GM13976 (cell line): ENCODE results near the gene VAC14.

Experiments used
- DNase-seq: peaks from one replicate; pipeline ENCODE4 v3.0.0; 2012; ENCODE audit warnings: low spot score
- in situ Hi-C: fragments of 300-500 bp; cut with MboI; formaldehyde crosslinking; loops from one replicate; pipeline ENCODE4 v1.12.0; 2022; ENCODE audit warnings: low sequenced_read_pairs, mixed read lengths, inconsistent platforms; ENCODE audit not compliant: unreplicated experiment
- TF ChIP-seq, protein P1 (sequence below): IDR thresholded peaks from 2 replicates; pipeline ENCODE4 v1.5.1; 2012; ENCODE audit warnings: borderline replicate concordance, mild to moderate bottlenecking; ENCODE audit not compliant: insufficient read depth; ENCODE audit errors: extremely low read depth, missing control alignments, control extremely low read depth

VAC14 gene

DNA sequence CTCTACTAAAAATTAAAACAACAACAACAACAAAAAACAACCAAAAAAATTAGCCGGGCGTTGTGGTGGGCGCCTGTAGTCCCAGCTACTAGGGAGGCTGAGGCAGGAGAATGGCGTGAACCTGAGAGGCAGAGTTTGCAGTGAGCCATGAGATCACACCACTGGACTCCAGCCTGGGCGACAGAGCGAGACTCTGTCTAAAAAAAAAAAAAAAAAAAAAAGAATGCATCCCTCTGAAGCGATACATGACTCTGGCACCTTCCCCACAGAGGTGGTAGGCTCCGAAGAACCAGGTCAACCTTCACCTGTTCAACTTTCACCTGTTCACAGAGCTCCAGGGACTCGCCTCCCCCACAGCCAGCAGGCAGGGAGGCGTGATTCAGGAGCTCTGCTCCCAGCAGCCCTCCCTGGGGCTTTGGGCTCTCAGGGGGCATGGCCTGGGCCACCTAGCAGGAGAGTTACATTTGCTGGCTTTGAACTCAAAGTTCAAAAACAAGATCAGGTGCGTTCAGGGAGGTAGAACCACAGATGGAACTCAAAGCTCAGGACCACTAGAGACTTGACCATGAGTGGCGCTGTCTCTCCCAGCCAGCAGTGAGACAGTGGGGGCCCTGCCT, 5.6 kb downstream of the VAC14 start:
- in situ Hi-C loops: no loop called here
- TF ChIP-seq, protein P1, sequence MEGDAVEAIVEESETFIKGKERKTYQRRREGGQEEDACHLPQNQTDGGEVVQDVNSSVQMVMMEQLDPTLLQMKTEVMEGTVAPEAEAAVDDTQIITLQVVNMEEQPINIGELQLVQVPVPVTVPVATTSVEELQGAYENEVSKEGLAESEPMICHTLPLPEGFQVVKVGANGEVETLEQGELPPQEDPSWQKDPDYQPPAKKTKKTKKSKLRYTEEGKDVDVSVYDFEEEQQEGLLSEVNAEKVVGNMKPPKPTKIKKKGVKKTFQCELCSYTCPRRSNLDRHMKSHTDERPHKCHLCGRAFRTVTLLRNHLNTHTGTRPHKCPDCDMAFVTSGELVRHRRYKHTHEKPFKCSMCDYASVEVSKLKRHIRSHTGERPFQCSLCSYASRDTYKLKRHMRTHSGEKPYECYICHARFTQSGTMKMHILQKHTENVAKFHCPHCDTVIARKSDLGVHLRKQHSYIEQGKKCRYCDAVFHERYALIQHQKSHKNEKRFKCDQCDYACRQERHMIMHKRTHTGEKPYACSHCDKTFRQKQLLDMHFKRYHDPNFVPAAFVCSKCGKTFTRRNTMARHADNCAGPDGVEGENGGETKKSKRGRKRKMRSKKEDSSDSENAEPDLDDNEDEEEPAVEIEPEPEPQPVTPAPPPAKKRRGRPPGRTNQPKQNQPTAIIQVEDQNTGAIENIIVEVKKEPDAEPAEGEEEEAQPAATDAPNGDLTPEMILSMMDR: no peak
- DNase-seq: no peak

DNA sequence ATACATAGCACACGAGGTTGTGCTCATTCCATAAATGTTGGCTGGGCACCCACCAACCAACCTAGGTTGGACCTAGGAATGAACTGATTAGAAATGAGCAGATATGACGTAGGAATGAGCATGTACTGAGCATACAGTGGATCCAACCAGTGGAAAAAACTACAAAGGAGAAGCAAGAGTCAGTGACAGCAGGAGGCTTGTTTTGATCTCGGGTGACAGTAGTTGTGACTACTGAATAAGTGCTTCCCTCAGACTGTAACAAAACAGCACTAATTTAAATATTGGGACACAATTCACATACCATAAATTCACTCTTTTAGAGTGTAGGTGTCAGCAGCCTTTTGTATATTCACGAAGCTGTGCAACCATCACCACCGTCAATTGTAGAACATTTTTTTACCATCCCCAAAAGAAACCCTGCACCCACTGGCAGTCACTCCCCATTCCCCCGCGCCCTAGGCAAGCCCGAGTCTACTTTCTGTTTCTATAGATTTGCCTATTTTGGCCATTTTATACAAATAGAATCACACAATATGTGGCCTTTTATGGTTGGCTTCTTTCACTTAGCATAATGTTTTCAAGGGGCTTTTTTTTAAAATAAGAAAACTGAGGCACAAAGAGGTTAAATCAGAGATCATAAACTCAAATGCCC, 7.0 kb downstream of the VAC14 start:
- in situ Hi-C loops: no loop called here
- TF ChIP-seq, protein P1: no peak
- DNase-seq: no peak

DNA sequence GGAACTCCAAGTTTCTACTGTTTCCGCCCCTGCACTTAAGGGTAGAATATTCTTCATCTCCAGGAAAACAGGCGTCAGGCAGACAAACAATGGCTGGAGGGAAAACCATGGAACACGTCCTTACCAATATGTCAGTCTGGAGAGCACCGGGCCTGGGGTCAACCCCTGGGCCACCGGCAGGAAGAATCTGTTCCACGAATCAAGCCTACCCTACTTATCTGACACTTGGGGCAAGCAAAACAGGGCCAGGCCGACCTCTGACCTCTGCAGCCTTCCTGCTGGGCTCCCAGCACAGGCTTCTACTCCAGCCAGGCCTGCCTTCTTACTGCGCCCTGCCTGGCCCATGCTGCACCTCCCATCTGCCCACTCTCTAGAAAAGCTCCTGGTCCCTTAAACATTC, 10.1 kb downstream of the VAC14 start:
- TF ChIP-seq, protein P1: no peak
- in situ Hi-C loops: no loop called here
- DNase-seq: no peak

DNA sequence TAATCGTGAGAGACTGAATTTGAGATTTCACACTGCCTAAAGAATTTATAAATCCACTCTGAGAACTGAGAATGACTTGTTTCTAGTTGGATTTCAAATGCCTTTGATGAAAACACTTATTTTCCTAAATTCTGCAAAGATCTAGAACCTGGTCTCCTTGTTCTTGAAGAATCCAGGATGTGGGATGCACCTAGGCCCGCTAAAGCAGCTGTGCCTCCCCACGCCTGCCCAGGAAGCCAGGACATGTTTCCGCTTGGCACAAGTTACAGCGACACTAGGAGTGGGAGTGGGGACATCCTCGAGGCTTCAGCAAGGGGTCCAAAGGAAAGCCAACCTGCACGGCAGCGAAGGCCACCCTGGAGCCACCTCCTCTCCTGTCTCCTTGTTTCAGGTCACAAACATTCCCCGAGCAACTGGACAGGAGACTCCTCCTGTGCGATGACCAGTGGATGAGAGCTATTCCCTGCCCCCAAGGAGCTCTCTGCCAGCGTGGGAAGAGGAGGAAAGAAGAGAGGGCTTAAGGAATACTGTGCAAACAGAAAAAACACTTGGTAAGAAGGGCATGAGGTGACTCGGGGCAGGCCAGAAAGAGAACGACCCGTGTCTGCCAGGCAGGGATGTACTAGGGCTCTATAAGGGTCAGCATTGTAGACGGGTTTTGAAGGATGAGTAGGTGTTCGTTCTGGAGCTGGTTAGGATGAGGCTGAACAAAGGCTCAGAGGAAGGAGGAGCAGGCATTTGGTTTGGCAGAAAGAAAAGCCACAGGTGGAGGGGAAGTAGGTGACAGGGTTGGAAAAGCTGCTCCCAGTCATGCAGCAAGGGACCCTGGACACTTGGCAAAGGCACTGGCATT, 11.1 kb downstream of the VAC14 start:
- in situ Hi-C loops: no loop called here
- TF ChIP-seq, protein P1: no peak
- DNase-seq: no peak

DNA sequence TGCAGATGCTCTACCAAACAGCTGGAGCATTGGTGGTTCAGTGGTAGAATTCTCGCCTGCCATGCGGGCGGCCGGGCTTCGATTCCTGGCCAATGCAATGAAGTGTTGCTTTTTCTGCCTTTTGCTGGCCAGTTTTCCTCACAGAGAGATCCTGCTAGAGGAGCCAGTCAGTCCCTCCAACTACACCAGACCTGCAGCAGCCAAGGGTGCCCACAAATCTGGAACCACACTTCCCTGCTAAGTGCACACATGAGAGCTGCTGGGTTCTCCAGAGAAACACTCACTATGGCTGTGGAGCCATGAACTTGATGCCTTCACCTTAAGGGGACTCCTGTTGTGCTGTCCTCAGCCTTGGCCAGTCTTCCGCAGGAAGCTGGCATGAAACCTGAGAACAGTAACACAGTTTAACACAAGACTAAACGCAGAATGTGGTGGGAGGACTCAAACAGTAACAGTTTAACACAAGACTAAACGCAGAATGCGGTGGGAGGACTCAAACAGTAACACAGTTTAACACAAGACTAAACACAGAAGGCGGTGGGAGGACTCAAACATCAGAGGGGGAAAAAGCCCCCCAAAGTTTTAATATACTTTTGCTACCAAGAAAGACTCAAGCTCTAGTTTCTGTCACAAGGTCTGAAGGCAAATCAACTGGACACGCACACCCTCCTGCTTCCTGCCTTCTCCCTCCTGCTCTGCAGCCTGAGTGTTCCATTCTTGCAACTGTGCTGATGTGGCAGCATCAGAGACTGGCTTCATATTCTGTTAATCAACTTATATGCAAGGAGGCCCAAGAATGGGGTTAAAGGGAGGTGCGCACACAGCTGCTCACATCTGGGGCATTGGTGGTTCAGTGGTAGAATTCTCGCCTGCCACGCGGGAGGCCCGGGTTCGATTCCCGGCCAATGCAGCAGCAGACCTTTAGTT, 12.0 kb downstream of the VAC14 start:
- no peak for DNase-seq
- TF ChIP-seq, protein P1: no peak

More for the DNA sequence above, 12.0 kb downstream of the VAC14 start:
- in situ Hi-C loops: no loop called here
